ENCODE data around the gene RPS21. TPM values are rescaled to one million over a fixed set of nuclear protein-coding genes. Genes with fewer than 3 reads are reported as not detected.

RPS21 gene
- total RNA-seq, 1 donor from 2014 or later, result 1,089 TPM

GRCh38 chr20:62406635-62407176, 19.8 kb downstream of the RPS21 start:
- no peak for DNase-seq (ENCODE audit: low spot score in 2 of 2, unreplicated experiment in 2 of 2)
- TF ChIP-seq CTCF (IDR thresholded peaks at IDR 0.05; ENCODE audit: unreplicated experiment), result no peak

GRCh38 chr20:62407221-62407992, 20.5 kb downstream of the RPS21 start, which contains the start of gene CABLES2:
Gene CABLES2 (minus strand): TSS chr20:62407285. CDS start chr20:62407276, 9 bp downstream.
- H3K4me1 Mint-ChIP-seq, result peaks cover 23% of the 10 kb centered on the region
- TF ChIP-seq CTCF (IDR thresholded peaks at IDR 0.05; ENCODE audit: unreplicated experiment), result peak; percentile 35
- H3K4me3 Mint-ChIP-seq, result peak within 1 kb of the TSS; percentile 64
- H3K9me3 Mint-ChIP-seq, result no peaks in the 10 kb centered on the region
- peak within 1 kb of the TSS; percentile 30 for H3K27ac Mint-ChIP-seq
- no peaks in the 10 kb centered on the region for H3K27me3 Mint-ChIP-seq (ENCODE audit: low read depth)
- peak; percentile 90 to 92 for DNase-seq (ENCODE audit: low spot score in 2 of 2, unreplicated experiment in 2 of 2)
- peaks cover 1% of the 10 kb centered on the region for H3K36me3 Mint-ChIP-seq

More at GRCh38 chr20:62406635-62407176, 19.8 kb downstream of the RPS21 start:
- no peaks in the 10 kb centered on the region for H3K9me3 Mint-ChIP-seq
- H3K27me3 Mint-ChIP-seq (ENCODE audit: low read depth), result no peaks in the 10 kb centered on the region
- H3K4me1 Mint-ChIP-seq, result peaks cover 23% of the 10 kb centered on the region
- peak overlapping the region; percentile 64 for H3K4me3 Mint-ChIP-seq
- H3K36me3 Mint-ChIP-seq, result peaks cover 1% of the 10 kb centered on the region
- H3K27ac Mint-ChIP-seq, result no peak overlapping the region

- peaks cover 23% of the 10 kb centered on the region for H3K4me1 Mint-ChIP-seq
- peaks cover 1% of the 10 kb centered on the region for H3K36me3 Mint-ChIP-seq
- no peak for DNase-seq (ENCODE audit: low spot score in 2 of 2, unreplicated experiment in 2 of 2)
- H3K9me3 Mint-ChIP-seq, result no peaks in the 10 kb centered on the region
- no peak for TF ChIP-seq CTCF (IDR thresholded peaks at IDR 0.05; ENCODE audit: unreplicated experiment)
- H3K27me3 Mint-ChIP-seq (ENCODE audit: low read depth), result no peaks in the 10 kb centered on the region
- no peak overlapping the region for H3K27ac Mint-ChIP-seq
- H3K4me3 Mint-ChIP-seq, result peak overlapping the region; percentile 64
These were observed 21.2 kb downstream of the RPS21 start for GRCh38 chr20:62408055-62408454.

DNA sequence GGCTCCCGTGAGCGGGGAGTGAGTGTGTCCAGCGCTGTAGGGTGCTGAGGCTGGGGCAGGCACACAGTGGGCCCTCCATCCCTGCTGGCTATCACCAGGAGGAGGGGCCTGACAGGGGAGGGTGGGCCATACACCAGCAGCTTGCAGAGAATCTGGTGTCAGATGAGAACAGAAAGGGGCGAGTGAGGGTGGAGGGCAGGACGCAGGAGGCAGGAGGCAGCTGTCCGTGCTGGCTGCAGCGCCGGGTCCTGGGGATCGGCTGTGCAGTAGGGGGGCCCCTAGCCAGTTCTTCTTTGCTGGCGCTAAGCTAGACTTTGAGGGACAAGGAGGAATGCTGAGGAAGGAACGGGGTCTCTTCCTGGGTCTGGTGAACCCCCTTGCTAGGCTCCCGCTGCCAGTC, 21.7 kb downstream of the RPS21 start:
- DNase-seq (ENCODE audit: low spot score in 2 of 2, unreplicated experiment in 2 of 2), result no peak
- Mint-ChIP-seq H3K4me1 (peaks cover 23% of the 10 kb centered on the region), H3K4me3 (no peak overlapping the region), H3K36me3 (peaks cover 1% of the 10 kb centered on the region), H3K27ac (no peak overlapping the region), H3K27me3 (ENCODE audit: low read depth) (no peaks in the 10 kb centered on the region), H3K9me3 (no peaks in the 10 kb centered on the region)
- TF ChIP-seq CTCF (IDR thresholded peaks at IDR 0.05; ENCODE audit: unreplicated experiment), result no peak

DNA sequence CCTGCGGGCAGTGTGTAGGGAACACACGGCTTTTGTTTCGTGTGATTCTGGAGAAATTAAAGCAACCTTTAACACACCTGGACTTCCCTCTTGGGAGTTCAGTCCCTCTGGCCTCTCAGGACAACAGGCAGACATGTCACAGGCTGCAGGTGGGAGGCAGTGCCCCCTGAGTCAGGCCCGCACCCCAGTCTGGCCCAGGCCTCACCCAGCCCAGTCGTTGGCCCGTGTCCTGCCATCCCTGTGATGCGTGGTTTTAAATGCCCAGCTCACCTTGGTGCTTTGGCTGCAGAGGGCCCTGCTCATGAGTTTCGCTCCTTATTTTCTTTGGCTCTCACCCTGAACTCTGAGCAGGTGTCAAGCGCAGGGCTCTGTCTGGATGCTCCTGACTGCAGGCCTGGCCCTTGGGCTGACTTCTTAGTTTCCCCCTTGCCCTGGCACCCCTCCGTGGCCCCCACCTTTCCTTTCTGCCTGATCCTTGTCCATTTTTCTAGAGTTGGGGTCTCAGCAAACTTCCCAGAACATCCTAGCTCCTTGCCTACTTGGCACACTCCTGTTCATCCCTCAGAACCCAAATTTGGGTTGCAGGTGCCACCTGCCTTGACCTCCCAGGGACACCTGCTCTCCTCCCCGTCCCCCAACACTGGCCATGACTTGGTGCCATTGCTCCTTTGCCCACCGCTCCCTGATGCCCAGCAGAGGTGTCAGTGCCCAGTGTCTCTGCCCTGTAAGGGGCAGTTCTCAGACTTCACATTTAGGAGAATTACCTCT, 22.4 kb downstream of the RPS21 start:
- DNase-seq (ENCODE audit: low spot score in 2 of 2, unreplicated experiment in 2 of 2), result no peak
- Mint-ChIP-seq H3K4me3 (peak overlapping the region; percentile 43), H3K27ac (no peak overlapping the region), H3K36me3 (peaks cover 1% of the 10 kb centered on the region), H3K9me3 (no peaks in the 10 kb centered on the region), H3K27me3 (ENCODE audit: low read depth) (no peaks in the 10 kb centered on the region), H3K4me1 (peaks cover 23% of the 10 kb centered on the region)
- TF ChIP-seq CTCF (IDR thresholded peaks at IDR 0.05; ENCODE audit: unreplicated experiment), result no peak

Measured in mesothelial cell of epicardium (in vitro differentiated cells).